Esophagus squamous epithelium (tissue), 5 donors: ENCODE measurements around the gene METTL6. TPM values are rescaled to one million over a fixed set of nuclear protein-coding genes. Genes with fewer than 3 reads are reported as not detected.

ENCODE experiments used
- DNase-seq: peaks from one replicate; lab custom pipeline; 2025; lab: John Stamatoyannopoulos, UW
- H3K27ac ChIP-seq, 4 donors: fragments of 200-600 bp; sonication (generic); one replicate each; pipeline ENCODE4 v1.5.1; 2016 to 2019; ENCODE audit warnings: mild to moderate bottlenecking in 1 of 4
- H3K27me3 ChIP-seq, 4 donors: fragments of 200-600 bp; sonication (generic); 1 replicate in 3 of 4; 2 replicates in 1 of 4; pipeline versions ENCODE4 v1.5.1 to v1.6.0; 2017 to 2021; ENCODE audit warnings: antibody characterized with exemption in 1 of 4
- H3K36me3 ChIP-seq, 3 donors: fragments of 200-600 bp; sonication (generic); one replicate each; pipeline ENCODE4 v1.5.1; 2016 to 2019
- H3K4me1 ChIP-seq, 3 donors: fragments of 200-600 bp; sonication (generic); one replicate each; pipeline ENCODE4 v1.5.1; 2017 to 2019
- H3K4me3 ChIP-seq, 4 donors: fragments of 200-600 bp; sonication (generic); 1 replicate in 3 of 4; 2 replicates in 1 of 4; pipeline ENCODE4 v1.5.1; 2016 to 2019; ENCODE audit warnings: mild to moderate bottlenecking in 2 of 4, moderate library complexity in 1 of 4
- H3K9me3 ChIP-seq, 3 donors: fragments of 200-600 bp; sonication (generic); one replicate each; pipeline ENCODE4 v1.5.1; 2016 to 2019
- POLR2A ChIP-seq, 4 donors: fragments of 450-650 bp; IDR thresholded peaks; one replicate each; pipeline ENCODE4 v1.6.1; 2017; ENCODE audit warnings: antibody characterized with exemption in 4 of 4, mild to moderate bottlenecking in 4 of 4, moderate library complexity in 3 of 4
- WGBS, 2 donors: methylation state at CpG; one replicate each; pipeline ENCODE4 v1.1.5; 2018; 5-methylcytosine and 5-hydroxymethylcytosine counted together
- intact Hi-C: fragments of 100-400 bp; cut with DNase I; formaldehyde crosslinking; loops from one replicate; pipeline ENCODE4 v1.15.0; 2022
- total RNA-seq, 4 donors: library from RNA; depleted of rRNA; stranded (reverse); fragments of >200 nt; gene quantifications; one replicate each; pipeline ENCODE4 v1.1.0, GENCODE V29; 2016
- TF ChIP-seq, protein P1 (sequence below), 6 experiments: fragments of 450-650 bp in 4 of 6; fragments of 200-600 bp in 2 of 6; sonication (generic) in 2 of 6; IDR thresholded peaks; one replicate each; pipeline ENCODE4 v1.5.1; 2016 to 2019; ENCODE audit warnings: antibody characterized with exemption in 6 of 6, mild to moderate bottlenecking in 4 of 6, moderate library complexity in 4 of 6
- donor health status: DM: yes; HTN: yes; CAD: no.

METTL6 gene, protein sequence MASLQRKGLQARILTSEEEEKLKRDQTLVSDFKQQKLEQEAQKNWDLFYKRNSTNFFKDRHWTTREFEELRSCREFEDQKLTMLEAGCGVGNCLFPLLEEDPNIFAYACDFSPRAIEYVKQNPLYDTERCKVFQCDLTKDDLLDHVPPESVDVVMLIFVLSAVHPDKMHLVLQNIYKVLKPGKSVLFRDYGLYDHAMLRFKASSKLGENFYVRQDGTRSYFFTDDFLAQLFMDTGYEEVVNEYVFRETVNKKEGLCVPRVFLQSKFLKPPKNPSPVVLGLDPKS
- 10 to 100 TPM in 2 of 4 donors, 1 to 10 TPM in 2; 5.8 to 16.4 (median 12.9) TPM for total RNA-seq

DNA sequence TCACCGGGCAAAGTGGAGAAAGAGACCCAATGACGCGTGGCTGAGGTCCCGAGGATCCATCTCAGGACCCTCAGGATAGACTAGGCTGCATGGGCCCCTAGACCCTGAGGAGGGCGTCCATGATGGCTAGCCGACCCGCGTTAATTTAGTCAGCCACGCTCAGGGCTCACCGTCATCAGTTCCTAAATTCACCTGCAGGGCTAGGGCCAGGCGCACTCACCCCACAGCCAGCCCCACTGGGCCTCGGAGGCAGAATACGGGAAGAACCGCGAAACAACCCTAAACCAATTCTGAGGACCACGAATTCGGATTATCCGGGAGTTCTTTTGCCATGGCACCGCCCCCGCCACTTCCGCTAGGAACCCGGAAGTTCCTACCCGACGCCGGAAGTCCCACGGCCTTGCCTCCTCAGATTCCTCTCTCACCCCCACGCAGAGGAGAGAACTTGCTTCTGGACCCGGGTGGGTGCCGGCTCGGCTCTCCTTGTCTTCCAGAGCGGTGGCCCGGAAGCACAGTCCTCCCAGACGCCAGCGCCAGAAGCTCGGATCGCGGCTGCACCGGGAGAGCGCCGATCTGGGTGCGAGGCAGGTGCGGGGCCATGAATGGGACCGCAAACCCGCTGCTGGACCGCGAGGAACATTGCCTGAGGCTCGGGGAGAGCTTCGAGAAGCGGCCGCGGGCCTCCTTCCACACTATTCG is at the start of gene METTL6, which contains the start of gene EAF1:
Gene METTL6 (minus strand): TSS at position 363 of the 699 bp plus-strand sequence. CDS start 1,033 bp downstream, outside the sequence.
Gene EAF1 (plus strand): TSS at position 417 of the 699 bp plus-strand sequence. CDS start 182 bp downstream, at position 599.
- peaks cover 1 to 51% (median 6%) of the 10 kb centered on the region in 3 donors for H3K36me3 ChIP-seq
- H3K27ac ChIP-seq: peak within 1 kb of the TSS; percentile 76 to 92 (median 89)
- peak; percentile 17 for DNase-seq
- H3K4me3 ChIP-seq: peak within 1 kb of the TSS; percentile 71 to 97 (median 88)
- TF ChIP-seq, protein P1, sequence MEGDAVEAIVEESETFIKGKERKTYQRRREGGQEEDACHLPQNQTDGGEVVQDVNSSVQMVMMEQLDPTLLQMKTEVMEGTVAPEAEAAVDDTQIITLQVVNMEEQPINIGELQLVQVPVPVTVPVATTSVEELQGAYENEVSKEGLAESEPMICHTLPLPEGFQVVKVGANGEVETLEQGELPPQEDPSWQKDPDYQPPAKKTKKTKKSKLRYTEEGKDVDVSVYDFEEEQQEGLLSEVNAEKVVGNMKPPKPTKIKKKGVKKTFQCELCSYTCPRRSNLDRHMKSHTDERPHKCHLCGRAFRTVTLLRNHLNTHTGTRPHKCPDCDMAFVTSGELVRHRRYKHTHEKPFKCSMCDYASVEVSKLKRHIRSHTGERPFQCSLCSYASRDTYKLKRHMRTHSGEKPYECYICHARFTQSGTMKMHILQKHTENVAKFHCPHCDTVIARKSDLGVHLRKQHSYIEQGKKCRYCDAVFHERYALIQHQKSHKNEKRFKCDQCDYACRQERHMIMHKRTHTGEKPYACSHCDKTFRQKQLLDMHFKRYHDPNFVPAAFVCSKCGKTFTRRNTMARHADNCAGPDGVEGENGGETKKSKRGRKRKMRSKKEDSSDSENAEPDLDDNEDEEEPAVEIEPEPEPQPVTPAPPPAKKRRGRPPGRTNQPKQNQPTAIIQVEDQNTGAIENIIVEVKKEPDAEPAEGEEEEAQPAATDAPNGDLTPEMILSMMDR (IDR thresholded peaks at IDR 0.05): peak in 4 of 6 experiments; percentile 14 to 45 (median 25)
- peak in 1 of 4 donors; percentile 29 for TF ChIP-seq POLR2A (IDR thresholded peaks at IDR 0.05)
- intact Hi-C loops: loop anchor here (10.0 kb wide), 1 partner anchor 137 kb away; no protein-coding TSS in a partner anchor
- no peaks in the 10 kb centered on the region for H3K27me3 ChIP-seq
- no peaks in the 10 kb centered on the region for H3K9me3 ChIP-seq
- 0% methylated on average over 11 to 21 of the region's 52 CpGs for WGBS, 2 donors
- H3K4me1 ChIP-seq: peaks cover 4 to 63% (median 20%) of the 10 kb centered on the region in 3 donors

DNA sequence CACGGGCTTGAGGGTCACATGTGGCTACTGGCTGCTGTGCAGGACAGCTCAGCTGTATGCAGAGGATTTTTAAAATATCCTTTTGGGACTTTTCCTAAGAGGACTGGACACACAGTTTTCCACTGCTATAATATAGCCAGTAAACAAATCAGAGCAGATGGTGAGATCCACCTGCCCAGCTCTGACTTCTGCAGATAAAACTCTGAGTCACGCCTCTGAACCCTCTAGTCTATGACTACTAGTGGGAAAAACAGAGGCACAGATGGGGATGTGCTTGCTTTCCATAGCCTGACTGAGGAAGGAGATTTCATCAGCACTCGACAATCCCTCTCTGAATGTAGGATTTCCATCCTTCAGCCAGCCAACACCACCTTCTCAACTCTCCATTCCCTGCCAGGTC is 49.0 kb upstream of the METTL6 start:
- Histone ChIP-seq H3K36me3 (no peaks in the 10 kb centered on the region), H3K27ac (no peak overlapping the region), H3K4me3 (no peak overlapping the region), H3K9me3 (no peaks in the 10 kb centered on the region), H3K4me1 (no peaks in the 10 kb centered on the region), H3K27me3 (no peaks in the 10 kb centered on the region)
- DNase-seq: no peak
- intact Hi-C loops: no loop called here
- TF ChIP-seq, protein P1 (IDR thresholded peaks at IDR 0.05): no peak
- TF ChIP-seq POLR2A (IDR thresholded peaks at IDR 0.05): no peak
- 80 to 84% methylated on average over 3 of the region's 3 CpGs for WGBS, 2 donors

DNA sequence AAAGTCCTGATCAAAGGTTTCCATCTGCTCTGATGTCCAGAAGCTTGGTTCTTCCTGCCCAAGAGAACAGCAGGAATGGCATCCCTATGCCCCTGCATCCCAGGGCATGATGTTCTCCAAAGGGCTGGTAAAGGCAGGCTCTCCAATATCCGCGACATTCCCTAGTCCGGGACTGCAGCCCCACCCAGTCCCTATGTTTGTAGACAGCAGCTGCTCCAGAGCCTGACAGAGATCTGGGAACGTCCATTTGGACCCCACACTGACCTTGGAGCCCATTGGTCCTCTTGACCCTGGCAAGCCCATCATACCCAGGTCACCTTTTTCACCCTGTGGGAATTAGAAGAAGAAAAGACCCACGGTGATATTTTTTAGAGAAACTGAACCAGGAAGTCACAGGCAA is 47.8 kb upstream of the METTL6 start:
- Histone ChIP-seq H3K4me1 (no peaks in the 10 kb centered on the region), H3K27me3 (no peaks in the 10 kb centered on the region), H3K36me3 (no peaks in the 10 kb centered on the region), H3K27ac (no peak overlapping the region), H3K9me3 (no peaks in the 10 kb centered on the region), H3K4me3 (no peak overlapping the region)
- DNase-seq: no peak
- WGBS, 2 donors: 47 to 87% methylated on average over 3 to 5 of the region's 5 CpGs
- TF ChIP-seq, protein P1 (IDR thresholded peaks at IDR 0.05): no peak
- TF ChIP-seq POLR2A (IDR thresholded peaks at IDR 0.05): no peak
- intact Hi-C loops: no loop called here

DNA sequence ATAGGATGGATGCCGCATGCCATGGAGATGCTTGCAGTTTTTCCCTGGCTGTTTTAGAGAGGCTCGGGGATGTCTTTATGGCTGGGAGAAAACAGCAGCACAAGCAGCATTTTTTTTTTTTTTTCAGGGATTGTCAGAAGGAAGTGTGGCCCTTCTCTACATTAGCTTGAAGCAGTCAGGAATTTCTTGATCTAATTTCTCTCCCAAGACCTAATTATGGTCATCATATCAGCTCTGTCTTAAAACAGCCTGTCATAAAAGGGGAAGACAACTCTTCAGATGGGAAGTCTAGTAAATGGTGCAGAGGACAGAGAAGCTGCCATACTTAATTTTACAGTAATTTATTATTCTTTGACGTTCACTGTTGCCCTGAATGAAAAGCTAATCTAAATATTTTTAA is 44.5 kb upstream of the METTL6 start:
- 85 to 87% methylated on average over 3 of the region's 3 CpGs for WGBS, 2 donors
- no peaks in the 10 kb centered on the region for H3K36me3 ChIP-seq
- intact Hi-C loops: no loop called here
- DNase-seq: no peak
- no peaks in the 10 kb centered on the region for H3K4me1 ChIP-seq
- H3K27ac ChIP-seq: no peak overlapping the region
- TF ChIP-seq, protein P1 (IDR thresholded peaks at IDR 0.05): no peak
- TF ChIP-seq POLR2A (IDR thresholded peaks at IDR 0.05): no peak
- H3K4me3 ChIP-seq: no peak overlapping the region
- no peaks in the 10 kb centered on the region for H3K9me3 ChIP-seq
- no peaks in the 10 kb centered on the region for H3K27me3 ChIP-seq

DNA sequence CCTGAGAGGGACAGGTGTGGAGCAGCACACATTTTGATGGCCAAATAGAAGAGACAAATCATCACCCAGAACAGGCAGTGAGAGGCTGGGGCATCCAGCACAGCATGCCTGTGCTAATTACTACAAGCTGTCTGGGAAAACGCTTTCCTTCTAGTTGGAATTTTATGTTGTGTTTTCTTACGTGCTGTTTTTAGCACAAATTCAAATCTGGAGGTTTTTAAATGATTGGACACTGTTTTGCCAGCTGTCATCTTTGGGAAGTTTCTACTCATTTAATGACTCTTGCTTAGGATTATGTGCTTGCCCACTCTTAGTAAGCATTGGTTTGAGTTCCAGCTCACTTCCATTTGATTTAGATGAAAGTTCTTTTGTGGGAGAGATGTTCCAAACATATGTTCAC is 43.5 kb upstream of the METTL6 start:
- Histone ChIP-seq H3K27me3 (no peaks in the 10 kb centered on the region), H3K27ac (no peak overlapping the region), H3K4me1 (no peaks in the 10 kb centered on the region), H3K9me3 (no peaks in the 10 kb centered on the region), H3K36me3 (no peaks in the 10 kb centered on the region), H3K4me3 (no peak overlapping the region)
- intact Hi-C loops: no loop called here
- no peak for DNase-seq
- TF ChIP-seq, protein P1 (IDR thresholded peaks at IDR 0.05): no peak
- TF ChIP-seq POLR2A (IDR thresholded peaks at IDR 0.05): no peak
- WGBS, 2 donors: 78 to 84% methylated on average over 2 of the region's 2 CpGs
